C1 segment of cervical spinal cord (tissue), 14 donors: ENCODE measurements around the gene NME9.

Experiments used
- DNase-seq, 14 donors: peaks; one replicate each; lab custom pipeline; 2025; lab: John Stamatoyannopoulos, UW

Gene NME9

GRCh38 chr3:138284957-138285477, 44.6 kb downstream of the NME9 start:
- no peak for DNase-seq

- DNase-seq: no peak
Observed at GRCh38 chr3:138284079-138284478, 45.6 kb downstream of the NME9 start.

GRCh38 chr3:138282836-138283235, 46.8 kb downstream of the NME9 start:
- DNase-seq: no peak

GRCh38 chr3:138281561-138281960, 48.1 kb downstream of the NME9 start:
- no peak for DNase-seq

GRCh38 chr3:138271189-138271794, 58.4 kb downstream of the NME9 start:
- DNase-seq: no peak

- DNase-seq: no peak
Observed at GRCh38 chr3:138270245-138270644, 59.4 kb downstream of the NME9 start.

GRCh38 chr3:138267083-138267482, 62.6 kb downstream of the NME9 start:
- DNase-seq: no peak

- DNase-seq: no peak
Observed at GRCh38 chr3:138265745-138266144, 63.9 kb downstream of the NME9 start.

GRCh38 chr3:138263104-138263503, 66.5 kb downstream of the NME9 start:
- no peak for DNase-seq

- no peak for DNase-seq
Observed at GRCh38 chr3:138260611-138261010, 69.0 kb downstream of the NME9 start.

GRCh38 chr3:138259126-138259525, 70.5 kb downstream of the NME9 start:
- no peak for DNase-seq

- DNase-seq: no peak
Observed at GRCh38 chr3:138257986-138258385, 71.7 kb downstream of the NME9 start.

- DNase-seq: no peak
Observed at GRCh38 chr3:138256022-138256421, 73.6 kb downstream of the NME9 start.

GRCh38 chr3:138254216-138254615, 75.4 kb downstream of the NME9 start:
- no peak for DNase-seq

GRCh38 chr3:138253609-138254008, 76.0 kb downstream of the NME9 start:
- no peak for DNase-seq
